GM21360 (cell line): ENCODE results near the gene OMP.
"Not testable (repeated sequence)": the region's sequence is repeated elsewhere in the genome, so short reads cannot be mapped to it uniquely, and the experiment has no call there.

Source experiments
- ATAC-seq: cut with Tn5 transposase; IDR thresholded peaks from one replicate; pipeline ENCODE4 v1.9.1; 2021; ENCODE audit warnings: mild to moderate bottlenecking, moderate library complexity; ENCODE audit not compliant: unreplicated experiment

OMP gene

DNA sequence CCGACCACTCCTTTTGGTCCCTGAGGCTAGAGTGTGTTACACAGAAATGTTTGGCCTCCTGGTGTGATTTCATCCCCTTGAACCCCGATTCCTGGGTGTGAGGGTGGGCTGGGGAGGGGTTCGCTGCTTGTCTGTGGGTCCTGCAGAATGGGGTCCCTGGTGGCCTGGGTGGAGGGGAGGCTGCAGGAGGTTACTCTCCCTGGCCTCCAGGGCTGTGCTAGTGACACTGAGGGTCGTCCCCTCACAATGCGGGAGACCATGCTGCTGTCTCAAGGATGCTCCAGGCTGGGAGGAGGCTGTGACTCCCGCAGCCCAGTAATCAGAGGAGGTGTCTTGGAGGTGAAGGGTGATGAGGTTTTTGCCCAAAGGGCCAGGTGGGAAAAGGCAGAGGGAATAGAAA, 17.0 kb upstream of the OMP start:
- no peak for ATAC-seq

DNA sequence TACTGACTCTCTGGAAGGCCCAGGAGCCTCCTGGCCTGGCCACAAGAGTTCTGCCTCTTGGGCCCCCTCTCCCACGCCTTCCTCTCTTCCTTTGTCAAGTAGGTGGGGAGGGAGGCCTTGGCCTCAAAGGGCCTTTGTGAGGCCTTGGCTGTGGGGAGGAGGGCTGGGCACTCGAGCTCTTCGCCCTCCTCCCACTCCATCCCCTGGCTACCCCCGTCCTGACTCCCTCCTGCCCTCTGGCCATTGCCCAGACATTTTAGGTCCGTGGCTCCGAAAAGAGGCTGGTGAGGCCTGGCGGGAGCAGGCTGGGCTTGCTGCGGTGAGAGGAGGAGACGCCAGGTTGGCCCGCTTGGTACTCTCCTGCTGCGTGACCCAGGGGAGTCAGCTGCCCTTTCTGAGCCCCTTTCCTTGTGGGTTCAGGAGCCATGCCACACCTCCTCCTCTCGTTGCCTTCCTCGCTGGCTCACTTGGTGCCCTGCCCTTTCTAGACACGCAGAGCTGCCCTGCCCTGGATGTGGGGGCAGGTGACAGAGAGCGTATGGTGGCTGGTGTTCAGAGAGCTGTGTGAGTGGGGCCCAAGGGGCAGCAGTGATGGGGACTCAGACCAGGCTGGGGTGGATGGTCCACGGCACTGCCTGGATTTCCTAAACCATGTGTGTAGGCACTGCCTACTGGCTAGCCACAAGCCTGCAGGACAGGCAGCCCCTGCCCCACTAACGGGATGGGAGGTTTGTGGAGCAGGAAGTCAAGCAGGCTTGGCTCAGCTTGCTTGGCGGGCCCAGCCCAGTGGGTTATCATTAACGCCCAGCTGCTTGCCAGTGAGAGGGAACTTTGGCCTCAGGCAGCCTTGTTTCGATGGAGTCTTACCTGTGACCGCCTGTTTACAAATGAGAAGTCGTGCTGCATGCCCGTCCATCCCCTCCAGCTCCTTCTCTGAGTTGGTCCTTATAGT, 15.8 kb upstream of the OMP start:
- ATAC-seq: no peak

DNA sequence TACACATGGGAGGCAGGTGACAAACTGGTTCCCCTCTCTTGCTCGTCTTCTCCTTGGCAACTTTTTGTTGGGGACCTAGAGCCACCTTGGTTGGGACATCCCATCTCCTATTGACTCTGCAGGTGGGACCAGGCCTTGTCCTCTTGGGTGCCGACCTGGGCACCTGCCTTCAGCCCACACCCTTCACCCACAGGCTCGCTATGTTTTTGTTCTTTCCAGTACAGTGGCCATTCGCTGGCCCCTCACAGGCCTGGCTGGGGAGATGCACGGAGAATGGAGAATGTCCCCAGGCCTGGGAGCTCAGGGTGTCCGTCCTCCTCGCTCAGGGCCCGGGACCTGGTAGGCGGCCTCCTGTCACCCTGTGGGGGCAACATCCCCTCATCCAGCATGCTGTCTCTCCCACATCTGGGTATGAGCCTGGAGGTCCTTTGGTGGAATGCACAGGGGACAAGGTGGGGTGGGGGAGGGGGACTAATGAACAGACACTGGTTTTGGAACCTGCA, 14.9 kb upstream of the OMP start:
- no peak for ATAC-seq

DNA sequence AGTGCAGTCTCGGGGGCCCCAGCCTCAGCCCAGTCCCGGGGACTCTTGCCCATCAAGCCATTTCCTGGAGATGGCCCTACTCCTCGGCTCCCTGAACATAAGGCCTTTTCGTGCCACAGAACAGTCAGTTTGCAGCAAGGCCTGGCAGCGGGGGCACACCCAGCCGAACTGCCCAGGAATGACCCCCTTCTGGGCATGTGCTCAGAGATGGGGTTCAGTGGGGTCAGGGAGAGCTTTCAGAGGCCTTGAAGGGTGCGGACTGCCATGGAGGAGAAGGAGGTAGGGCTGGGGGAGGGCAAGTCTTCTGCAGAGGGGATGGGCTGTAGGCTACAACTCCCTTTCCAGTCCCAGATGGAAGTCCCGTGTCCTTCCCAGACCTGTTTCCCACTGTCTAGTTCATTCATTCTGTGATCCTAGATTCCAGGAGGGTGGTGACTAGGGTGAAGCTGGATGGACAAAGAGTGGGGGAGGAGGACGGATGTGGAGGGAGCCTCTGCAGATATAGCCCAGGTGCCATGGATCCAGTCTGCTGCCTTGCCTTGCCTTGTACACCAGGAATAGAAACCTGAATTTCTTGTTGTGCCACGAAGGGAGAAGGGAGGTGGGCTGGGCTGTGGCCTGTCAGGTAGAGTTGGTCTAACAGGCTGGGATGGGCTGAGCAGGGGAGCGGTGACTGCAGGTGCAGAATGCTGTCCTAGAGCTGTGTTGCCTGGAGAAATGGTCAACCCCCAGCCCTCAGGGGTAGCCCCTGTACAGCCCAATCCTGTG, 14.2 kb upstream of the OMP start:
- ATAC-seq: no peak

DNA sequence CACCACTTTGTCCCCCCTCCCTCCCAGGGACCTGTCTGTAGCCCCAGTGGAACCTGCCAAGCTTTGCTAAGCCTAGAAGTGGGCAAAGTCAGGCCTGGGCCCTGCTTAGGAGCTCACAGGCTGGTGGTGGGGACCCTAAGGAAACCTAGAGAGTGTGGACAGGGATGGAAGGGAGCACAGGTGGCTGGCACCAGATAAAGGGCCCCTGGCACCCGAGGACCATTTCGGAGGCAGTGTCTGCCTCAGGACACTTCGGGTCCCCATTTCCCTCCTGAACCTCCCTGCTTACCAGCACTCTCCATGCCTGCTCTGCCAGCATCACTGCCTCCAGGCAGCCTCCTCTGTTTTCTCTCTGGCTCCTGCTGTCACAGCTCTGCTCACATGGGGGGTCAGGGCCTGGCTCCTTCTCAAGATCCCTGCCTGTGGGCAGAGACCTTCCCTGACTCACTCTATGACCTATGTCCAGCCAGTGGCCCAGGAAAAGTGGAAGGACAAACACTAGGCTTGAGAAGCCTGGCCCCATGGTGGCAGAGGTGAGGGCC, 13.6 kb upstream of the OMP start:
- no peak for ATAC-seq

DNA sequence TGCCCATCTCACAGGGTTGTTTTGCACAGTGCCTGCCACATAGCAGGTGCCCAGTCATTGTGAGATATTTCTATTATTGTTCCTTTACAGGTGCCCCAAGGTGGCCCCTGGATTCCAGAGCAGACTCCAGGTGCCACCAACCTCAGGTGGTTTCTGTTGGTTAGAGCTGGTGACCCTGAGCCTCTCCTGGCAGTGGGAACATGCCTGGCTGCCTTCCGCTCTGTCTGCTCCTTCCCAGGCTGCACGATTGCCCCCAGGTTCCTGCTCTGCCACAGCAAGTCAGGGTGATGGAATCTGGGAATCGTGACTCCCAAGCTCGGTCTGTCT, 12.6 kb upstream of the OMP start:
- no peak for ATAC-seq

DNA sequence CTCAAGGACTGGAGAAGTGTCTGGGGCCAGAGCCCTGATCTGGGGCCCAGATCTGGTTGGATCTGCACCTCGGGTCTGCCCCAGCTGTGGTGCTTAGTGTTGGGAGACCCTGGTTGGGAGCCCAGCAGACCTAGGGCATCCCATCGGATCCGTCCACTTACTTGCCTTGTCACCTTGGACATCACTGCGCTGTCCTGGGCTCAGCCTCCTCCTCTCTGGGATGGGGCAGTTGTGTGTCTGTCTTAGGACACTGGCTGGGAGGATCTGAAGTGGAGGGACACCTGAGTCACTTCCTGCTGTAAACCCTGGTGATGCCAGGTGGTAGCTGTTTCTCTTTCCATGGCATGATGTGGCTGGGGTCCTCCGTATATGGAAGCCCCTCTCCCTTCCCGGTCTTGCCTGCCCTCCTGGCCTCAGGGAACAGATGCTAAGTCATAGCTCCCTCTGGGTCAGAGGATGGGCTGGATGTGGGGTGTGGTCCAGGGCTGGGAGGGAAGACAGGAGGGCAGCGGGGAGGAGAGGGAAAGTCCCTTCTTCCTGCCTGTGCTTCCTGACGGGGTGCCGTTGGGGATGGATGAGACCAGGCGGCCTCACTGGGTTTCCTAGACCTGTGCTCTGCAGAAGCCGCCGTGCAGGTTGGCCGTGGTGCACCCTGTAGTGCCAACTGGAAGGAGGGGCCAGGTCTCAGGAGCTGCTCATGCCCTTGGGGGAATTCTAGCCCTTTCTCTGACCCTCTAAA, 12.1 kb upstream of the OMP start:
- no peak for ATAC-seq

DNA sequence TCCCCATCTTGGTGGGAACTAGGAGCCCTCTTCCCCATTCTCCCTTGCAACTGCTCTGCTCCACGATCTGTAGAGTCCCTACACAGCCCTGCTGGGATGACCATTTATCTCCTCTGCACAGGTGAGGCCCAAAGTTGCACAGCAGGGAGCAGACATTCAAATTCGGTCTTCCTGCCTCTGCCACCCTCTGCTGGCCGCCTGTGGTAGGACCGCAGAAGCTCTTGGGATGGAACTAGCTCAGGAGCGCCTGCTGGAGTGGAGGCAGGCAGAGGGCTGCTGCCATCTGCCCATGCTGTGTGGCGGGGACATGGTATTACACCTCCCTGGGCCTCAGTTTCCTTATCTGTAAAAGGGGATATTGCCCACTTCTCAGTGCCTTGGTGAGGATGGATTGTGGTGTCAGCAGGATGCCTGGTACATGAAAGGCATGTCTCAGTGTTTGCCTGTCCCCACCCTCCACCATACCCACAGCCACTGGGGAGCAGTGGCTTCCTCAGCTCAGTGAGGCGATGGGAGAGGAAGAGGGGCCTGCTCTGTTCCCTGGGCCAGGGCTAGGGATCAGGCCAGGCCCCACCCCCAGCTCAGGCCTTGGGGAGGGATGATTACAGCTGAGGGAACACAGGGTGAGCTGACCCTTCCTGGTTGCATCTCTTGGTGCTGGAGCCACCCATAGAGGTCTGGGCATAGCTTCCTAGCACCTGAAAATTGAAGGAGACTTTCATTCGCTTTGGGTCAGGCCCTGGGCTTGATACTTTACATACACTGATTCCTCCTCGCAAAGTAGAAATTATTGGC, 11.3 kb upstream of the OMP start:
- ATAC-seq: peak; percentile 88

DNA sequence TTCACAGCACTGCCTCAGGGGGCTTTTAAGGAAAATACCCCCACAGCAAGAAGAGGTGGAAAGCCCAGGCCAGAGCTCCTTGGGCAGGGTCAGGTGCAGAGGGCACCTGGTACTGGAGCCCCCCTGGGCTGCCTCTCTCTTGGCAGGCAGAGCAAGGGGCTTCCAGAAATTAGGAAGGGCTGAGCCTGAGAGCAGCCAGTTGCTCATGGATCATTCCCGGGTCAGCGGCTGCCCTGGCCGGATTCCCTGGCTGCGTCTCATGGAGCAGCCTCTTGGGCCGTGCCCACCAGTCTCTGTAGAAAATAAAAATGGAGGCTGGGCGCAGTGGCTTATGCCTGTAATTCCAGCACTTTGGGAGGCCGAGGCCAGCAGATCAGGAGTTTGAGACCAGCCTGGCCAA, 10.3 kb upstream of the OMP start:
- no peak for ATAC-seq

DNA sequence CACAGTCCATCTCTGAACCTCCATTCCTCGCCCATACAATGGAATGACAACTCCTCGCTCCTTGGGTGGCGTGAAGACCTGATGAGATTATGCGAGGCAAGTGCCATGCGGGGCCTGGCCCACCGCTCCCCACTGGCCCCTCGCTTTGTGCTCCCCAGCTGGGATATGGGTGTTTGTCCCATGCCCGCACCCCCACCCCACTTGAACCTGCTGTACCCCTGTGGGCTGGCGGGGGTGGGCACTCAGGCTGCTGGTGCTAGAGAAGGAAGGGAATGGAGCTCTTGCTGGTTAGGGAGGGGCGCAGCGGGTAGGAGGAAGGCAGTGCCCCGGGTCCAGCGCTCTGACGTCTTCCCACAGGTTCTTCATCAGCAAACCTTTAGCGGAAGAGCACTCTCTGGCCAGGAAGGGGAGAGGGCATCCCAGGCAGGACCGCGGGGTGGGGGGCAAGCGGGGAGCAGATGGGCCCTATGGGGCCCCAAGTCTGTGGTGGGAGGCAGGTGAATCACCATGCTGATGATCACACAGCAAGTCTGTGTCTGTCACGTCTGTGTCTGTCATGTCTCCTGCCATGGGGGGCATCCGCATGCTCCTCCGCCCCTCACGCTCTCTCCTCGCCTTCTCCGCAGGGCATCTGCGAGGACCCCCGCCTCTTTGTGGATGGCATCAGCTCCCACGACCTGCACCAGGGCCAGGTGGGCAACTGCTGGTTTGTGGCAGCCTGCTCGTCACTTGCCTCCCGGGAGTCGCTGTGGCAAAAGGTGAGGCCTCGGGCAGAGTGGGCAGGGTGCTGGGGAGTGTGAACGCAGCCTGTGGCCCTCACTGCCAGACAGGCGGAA, 9.4 kb upstream of the OMP start:
- ATAC-seq: no peak

DNA sequence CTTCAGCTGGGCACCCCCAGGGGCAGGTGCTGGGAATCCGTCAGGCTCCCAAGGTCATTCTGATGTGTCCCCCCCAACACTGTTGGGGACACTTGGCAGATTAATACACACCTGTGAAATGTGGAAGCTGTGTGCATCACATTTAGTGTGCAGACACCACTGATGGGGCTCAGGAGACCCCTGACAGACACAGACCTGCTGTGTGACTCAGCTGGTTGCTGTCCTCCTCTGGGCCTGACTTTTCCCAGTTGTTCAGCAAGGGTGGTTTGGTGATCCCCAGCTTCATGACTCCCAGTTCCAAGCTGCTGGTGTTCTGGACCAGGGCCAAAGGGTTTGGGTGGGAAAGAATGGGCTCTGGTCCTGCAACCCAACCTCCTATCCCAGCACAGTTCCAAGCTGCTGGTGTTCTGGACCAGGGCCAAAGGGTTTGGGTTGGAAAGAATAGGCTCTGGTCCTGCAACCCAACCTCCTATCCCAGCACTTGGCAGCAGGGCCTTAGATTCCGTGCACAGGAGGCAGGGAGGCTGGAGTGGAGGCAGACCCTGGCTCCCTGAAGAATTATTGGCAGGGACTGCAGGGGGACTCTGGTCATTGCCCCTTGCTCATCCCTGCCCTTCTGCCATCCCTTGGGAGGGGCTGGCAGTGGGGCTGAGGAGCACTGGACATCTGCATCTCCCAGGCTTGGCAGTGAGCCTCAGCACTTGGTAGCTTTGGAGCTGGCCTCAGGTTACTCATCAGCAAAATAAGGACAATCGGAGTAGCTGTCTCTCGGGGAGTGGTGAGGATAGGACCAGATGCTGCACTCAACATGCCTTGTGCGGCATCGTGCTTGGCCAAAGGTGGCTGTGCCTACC, 8.4 kb upstream of the OMP start:
- no peak for ATAC-seq

DNA sequence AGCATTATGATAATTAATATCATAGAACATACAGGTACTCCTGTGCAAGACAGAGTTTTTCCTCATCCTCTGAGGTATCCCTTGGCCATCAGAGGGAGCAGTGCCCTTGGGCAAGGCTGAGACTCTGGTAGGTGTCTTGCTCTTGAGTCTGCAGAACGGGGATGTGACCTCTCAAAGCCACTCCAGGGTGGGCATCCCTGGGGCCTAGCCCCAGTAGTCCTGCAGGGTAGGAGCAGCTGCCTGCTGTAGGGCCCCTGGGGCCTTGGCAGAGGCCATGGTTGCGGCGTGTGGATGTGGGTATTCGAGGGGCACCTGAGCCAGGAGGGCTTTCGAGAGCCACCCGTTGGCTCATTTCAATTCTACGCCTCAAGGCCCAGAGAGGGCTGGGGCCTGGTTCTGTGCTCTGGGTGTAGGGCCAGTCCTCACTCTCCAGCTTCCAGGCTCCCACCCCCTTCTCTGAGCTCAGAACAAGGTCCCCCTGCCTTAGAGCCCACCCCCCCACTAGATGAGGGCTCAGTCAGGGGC, 7.7 kb upstream of the OMP start:
- no peak for ATAC-seq

DNA sequence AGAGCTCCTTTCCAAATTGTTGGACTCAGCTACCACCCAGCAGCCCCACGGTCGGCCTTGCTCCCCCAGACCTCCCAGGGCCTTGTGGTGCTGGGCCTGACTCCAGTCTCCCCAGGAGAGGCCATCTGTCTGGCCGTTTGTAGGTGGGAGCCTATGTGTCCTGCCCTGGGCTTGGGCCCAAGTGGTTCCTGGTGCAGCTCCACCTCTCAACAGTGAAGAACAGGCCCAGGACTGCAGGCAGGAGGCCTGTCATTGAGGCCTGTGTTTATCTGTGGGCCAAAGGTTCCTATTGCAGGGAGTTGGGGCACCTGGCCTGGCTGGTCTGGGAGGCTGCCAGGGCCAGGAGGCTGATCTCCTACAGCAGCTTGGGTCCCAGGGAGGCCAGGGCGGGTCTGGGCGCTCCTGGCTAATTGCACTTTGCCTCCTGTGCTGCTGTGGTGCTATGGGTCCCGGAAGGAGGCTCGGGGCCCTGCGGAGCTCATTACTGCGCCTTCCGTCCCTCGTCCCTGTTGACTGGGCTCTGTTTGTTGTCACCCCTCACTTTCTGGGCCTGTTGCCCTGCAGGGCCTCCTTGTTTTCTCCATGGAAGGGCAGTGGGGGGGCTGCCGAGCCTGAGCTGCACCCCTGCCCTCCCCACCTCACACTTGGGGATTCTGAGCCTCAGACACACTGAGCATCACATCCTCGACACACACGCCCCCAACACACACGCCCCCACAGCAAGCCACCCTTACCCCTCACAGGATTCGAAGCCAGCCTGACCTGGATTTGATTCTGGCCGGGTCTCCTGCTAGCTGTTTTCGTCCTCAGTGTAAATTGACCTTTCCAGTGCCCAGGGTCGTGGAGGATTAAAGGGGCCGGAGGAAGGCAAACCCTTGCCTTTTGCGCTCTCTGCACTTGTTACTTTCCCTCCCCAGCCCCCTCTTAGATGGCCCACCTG, 6.8 kb upstream of the OMP start:
- no peak for ATAC-seq

DNA sequence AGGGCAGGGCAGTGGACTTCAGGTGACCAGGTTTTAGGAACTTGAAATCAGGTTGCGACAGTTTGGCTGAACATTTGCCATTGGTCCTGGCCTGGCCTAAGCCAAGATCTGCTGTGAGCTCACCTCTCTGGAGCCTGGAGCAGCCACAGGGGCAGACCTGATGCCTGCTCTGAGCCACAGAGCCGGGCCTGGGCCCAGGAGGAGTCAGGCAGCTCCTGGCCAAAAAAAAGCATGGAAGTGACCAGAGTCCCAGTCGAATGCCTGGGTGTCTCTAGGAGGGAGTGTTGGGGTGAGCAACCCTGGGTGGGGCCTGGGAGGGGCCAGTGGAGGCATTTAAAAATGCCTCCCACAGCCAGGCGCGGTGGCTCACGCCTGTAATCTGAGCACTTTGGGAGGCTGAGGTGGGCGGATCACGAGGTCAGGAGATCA, 6.0 kb upstream of the OMP start:
- ATAC-seq: no peak

DNA sequence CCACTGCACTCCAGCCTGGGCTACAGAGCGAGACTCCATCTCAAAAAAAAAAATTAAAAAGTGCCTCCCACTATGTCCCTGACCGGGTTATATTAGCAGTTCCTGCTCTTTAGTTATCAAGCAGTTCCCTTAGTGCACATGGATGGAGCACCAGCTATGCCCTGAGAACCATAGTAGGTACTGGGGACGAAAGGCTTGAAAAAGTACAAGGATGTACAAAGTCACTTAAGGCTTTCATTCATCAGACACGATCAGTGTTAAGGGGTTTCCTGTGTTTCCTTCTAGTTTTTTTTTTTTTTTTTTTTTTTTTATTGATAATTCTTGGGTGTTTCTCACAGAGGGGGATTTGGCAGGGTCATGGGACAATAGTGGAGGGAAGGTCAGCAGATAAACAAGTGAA, 5.5 kb upstream of the OMP start:
- ATAC-seq: not testable (repeated sequence)

DNA sequence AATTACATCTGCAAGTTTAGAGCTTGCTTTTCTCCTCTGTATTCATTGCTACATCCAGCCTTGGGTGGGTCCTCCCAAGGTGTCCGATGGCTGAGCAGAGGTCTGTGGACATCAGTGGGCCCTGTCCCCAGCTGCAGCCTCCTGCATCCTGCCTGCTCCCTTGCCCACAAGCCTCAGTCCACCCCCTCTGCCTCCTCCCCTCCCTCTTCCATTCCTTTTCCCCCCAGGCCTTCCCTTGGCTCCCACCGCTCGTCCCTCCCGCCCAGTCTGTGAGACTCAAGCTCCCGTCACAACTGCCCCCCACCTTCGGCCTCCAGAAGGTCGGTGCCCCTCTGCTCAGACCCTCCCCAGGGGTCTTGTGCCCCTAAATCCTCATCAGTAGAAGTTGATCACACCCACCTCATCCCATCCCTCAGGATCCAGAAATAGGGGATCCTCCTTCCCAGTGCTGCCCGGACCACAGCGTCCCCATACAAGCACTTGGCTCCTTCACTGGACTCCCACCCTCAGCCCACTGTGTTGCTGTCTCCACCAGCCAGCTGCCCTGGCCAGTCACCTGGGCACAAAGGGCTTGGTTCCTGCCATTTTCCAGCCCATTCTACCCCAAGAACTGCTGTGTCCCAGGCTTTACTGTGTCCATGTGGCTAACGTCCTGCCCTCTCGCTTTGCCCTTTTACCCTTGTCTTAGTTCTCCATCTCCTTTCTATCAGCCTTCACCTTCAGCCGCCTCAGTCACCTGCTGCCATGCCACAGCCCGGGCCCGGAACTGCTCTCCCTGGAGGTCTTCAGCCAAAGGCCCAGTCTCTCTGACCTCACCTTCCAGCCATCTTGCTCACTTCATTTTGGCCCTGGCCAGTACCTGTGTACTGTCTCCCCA, 2.2 kb upstream of the OMP start:
- ATAC-seq: no peak
